RWPE2 (cell line): ENCODE results near the gene SQOR.

Source experiments
- ATAC-seq: fragments of 200-7000 bp; cut with Tn5 transposase; 3 replicates; pipeline ENCODE4 v1.9.1; 2021; ENCODE audit warnings: low read depth
- DNase-seq: peaks from one replicate; pipeline ENCODE4 v3.0.0-alpha.2; 2020; ENCODE audit warnings: low spot score
- H3K27ac ChIP-seq: fragments of 450-650 bp; 2 replicates; pipeline ENCODE4 v1.5.1; 2017; ENCODE audit warnings: mild to moderate bottlenecking; ENCODE audit not compliant: poor library complexity, severe bottlenecking
- H3K27me3 ChIP-seq: fragments of 250-450 bp; sonication (Bioruptor Pico); 2 replicates; pipeline ENCODE4 v1.5.1; 2021; ENCODE audit warnings: mild to moderate bottlenecking, moderate library complexity; ENCODE audit not compliant: insufficient read depth, poor library complexity, severe bottlenecking
- H3K36me3 ChIP-seq: fragments of 250-450 bp; sonication (Bioruptor Pico); 2 replicates; pipeline ENCODE4 v1.5.1; 2020; ENCODE audit warnings: low read depth, mild to moderate bottlenecking, moderate library complexity
- H3K4me1 ChIP-seq: fragments of 250-450 bp; sonication (Bioruptor Pico); 2 replicates; pipeline ENCODE4 v1.5.1; 2021; ENCODE audit warnings: mild to moderate bottlenecking, moderate library complexity; ENCODE audit not compliant: insufficient read depth, poor library complexity, severe bottlenecking
- H3K4me3 ChIP-seq: fragments of 250-450 bp; sonication (Bioruptor Pico); 2 replicates; pipeline ENCODE4 v1.5.1; 2021; ENCODE audit warnings: mild to moderate bottlenecking, moderate library complexity; ENCODE audit not compliant: severe bottlenecking
- H3K9me3 ChIP-seq: fragments of 250-450 bp; sonication (Bioruptor Pico); 2 replicates; pipeline ENCODE4 v1.5.1; 2021; ENCODE audit warnings: mild to moderate bottlenecking, moderate library complexity; ENCODE audit not compliant: severe bottlenecking
- TF ChIP-seq, protein P1 (sequence below): fragments of 450-650 bp; IDR thresholded peaks from one replicate; pipeline ENCODE4 v1.5.1; 2017; ENCODE audit warnings: mild to moderate bottlenecking, moderate library complexity; ENCODE audit not compliant: poor library complexity, severe bottlenecking

Gene SQOR

DNA sequence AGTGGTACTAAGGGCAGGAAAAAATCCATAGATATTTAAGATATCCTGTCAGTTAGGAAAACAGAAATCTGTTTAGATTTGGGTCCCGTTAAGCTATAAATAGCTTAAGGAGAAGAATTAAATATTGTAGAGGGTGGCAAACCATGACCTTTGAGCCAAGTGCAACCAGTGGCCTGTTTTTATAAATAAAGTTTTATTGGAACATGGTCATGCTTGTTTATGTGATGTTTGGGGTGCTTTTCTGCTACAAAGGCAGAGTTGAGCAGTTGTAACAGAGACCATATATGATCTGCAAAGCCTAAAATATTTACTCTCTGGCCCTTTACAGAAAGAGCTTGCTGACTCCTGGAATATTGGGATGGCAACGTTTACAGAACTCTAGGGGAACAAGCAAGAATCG lies 66.3 kb downstream of the SQOR start:
- TF ChIP-seq, protein P1, sequence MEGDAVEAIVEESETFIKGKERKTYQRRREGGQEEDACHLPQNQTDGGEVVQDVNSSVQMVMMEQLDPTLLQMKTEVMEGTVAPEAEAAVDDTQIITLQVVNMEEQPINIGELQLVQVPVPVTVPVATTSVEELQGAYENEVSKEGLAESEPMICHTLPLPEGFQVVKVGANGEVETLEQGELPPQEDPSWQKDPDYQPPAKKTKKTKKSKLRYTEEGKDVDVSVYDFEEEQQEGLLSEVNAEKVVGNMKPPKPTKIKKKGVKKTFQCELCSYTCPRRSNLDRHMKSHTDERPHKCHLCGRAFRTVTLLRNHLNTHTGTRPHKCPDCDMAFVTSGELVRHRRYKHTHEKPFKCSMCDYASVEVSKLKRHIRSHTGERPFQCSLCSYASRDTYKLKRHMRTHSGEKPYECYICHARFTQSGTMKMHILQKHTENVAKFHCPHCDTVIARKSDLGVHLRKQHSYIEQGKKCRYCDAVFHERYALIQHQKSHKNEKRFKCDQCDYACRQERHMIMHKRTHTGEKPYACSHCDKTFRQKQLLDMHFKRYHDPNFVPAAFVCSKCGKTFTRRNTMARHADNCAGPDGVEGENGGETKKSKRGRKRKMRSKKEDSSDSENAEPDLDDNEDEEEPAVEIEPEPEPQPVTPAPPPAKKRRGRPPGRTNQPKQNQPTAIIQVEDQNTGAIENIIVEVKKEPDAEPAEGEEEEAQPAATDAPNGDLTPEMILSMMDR = no peak
- Histone ChIP-seq H3K27ac (no peak overlapping the region), H3K9me3 (no peaks in the 10 kb centered on the region), H3K4me1 (peaks cover 3% of the 10 kb centered on the region), H3K36me3 (no peaks in the 10 kb centered on the region), H3K27me3 (no peaks in the 10 kb centered on the region), H3K4me3 (no peak overlapping the region)
- ATAC-seq (no peak), DNase-seq (no peak)

DNA sequence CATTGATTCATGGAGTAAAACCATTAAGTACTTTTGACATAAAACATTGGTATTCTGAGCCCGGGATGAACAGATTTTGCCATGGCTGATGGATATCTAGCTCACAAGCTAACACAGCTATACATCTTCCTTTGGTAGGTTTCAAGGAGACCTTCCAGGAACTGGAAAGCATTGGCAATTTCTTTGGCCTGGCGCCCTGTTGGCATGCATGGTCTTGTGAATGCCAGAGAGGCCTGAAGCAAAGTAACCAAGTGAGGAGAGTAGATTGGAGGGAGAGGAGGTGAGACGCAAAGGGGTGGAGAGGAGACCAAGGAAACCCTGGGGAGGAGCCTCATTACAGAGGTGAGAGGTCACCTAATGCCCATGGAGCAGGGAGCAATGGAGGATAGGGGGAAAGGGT lies 67.2 kb downstream of the SQOR start:
- ATAC-seq = peak; percentile 9; the same call in 1 of the 3 replicates
- TF ChIP-seq, protein P1 = no peak
- Histone ChIP-seq H3K27me3 (no peaks in the 10 kb centered on the region), H3K36me3 (no peaks in the 10 kb centered on the region), H3K4me1 (peaks cover 3% of the 10 kb centered on the region), H3K9me3 (no peaks in the 10 kb centered on the region), H3K4me3 (no peak overlapping the region), H3K27ac (no peak overlapping the region)
- no peak for DNase-seq

DNA sequence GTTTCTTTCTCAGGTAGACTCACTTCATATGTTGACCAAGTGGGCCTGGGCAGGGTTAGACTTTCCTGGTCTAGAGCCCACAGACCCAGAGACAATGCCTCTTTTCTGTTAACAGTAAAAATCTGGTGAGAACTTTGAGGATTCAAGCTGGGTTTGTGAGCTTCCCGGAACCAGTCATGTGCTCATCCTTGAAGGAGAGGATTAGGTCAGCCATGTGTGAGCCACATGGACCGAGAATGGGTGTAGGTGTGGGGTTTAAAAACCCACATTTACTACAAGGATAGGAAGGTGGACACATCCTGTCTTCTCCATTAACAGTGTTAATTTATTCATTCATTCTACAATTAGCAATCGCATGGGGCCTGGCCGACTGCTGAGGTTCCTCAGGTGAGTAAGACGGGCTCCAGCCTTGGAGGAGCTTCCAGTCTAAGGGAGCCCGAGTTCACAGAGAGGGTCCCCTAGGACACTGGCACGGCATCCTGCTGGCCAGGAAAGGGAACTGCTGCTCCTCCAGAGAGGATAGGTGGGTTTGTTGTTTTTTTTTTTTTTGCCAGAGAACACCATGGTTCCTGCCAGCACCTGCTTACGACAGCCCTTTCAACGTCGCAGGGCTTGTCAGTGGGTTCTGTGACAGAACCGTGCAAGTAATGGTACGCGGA lies 69.0 kb downstream of the SQOR start:
- TF ChIP-seq, protein P1 = no peak
- DNase-seq = no peak
- no peaks in the 10 kb centered on the region for H3K36me3 ChIP-seq
- peaks cover 3% of the 10 kb centered on the region for H3K4me1 ChIP-seq
- no peaks in the 10 kb centered on the region for H3K27me3 ChIP-seq
- no peak overlapping the region for H3K27ac ChIP-seq
- ATAC-seq = no peak
- H3K9me3 ChIP-seq = no peaks in the 10 kb centered on the region
- no peak overlapping the region for H3K4me3 ChIP-seq

DNA sequence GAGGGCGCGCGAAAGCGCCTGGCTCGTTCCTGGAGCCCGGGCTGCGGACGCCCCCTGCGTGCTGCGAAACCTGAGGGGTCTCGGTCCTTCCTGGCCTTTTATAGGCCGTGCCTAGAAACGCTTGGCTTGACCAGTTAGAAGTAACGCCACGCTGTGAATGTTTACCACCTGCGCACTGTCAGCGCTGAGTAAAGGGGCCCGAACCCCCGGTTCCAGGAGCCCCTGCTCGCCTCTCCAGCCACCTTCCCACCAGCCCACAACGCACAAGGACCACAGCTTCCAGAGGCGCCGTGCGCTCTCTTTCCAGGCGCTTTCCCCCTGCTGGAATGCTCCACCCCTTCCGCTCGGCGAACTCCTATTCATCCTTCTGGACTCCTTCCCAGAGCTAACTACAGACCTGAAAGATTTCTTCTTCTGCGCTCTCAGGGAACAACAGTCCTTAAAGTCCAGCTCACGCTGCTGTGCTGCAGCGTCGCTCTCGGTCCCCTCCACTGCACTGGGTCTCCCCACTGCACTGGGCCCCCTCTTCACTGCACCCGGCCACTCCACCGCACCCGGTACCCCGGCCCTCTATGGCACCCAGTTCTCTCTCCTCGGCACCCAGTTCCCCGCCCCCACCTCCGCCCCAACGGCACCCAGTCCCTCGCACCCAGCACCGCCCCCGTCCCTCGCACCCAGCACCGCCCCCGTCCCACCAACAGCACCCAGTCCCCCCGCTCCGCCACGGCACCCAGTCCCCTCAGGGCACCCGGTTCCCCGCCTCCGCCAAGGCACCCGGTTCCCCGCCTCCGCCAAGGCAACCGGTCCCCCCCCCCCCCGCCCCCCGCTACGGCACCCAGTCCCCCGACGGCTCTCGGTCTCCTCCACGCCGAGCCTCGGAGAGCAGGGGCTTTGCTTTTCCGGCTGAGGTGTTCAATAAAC lies 69.8 kb downstream of the SQOR start:
- no peak overlapping the region for H3K27ac ChIP-seq
- TF ChIP-seq, protein P1 = no peak
- no peak for DNase-seq
- H3K4me3 ChIP-seq = peak overlapping the region; percentile 32
- ATAC-seq = peak; percentile 28; the same call in 2 of the 3 replicates
- H3K27me3 ChIP-seq = no peaks in the 10 kb centered on the region
- H3K9me3 ChIP-seq = no peaks in the 10 kb centered on the region
- no peaks in the 10 kb centered on the region for H3K36me3 ChIP-seq
- peaks cover 3% of the 10 kb centered on the region for H3K4me1 ChIP-seq
